OCI-LY3 (cell line): ENCODE measurements around the gene RAB23.

ENCODE experiments used
- H2AFZ ChIP-seq: fragments of 200-600, 300-600 bp; shearing (Covaris generic); 2 replicates; pipeline ENCODE4 v1.6.0; 2014; ENCODE audit warnings: antibody characterized with exemption, low read depth, low read length
- H3K27ac ChIP-seq: fragments of 200-600, 300-600 bp; sonication (generic); 2 replicates; pipeline ENCODE4 v1.5.1; 2014; ENCODE audit warnings: mild to moderate bottlenecking, low read length, moderate library complexity, mixed read lengths
- H3K27me3 ChIP-seq: fragments of 200-600, 300-600 bp; sonication (generic); 2 replicates; pipeline ENCODE4 v1.6.1; 2014; ENCODE audit warnings: low read depth, low read length, mixed read lengths
- H3K36me3 ChIP-seq: fragments of 200-600, 300-600 bp; sonication (generic); replicated peaks from 2 replicates; pipeline ENCODE3; 2014; ENCODE audit warnings: low read depth, low read length, mixed read lengths
- H3K4me1 ChIP-seq: fragments of 300-600, 200-600 bp; sonication (generic); 2 replicates; pipeline ENCODE4 v1.6.1; 2014; ENCODE audit warnings: low read length, mixed read lengths
- H3K4me2 ChIP-seq: fragments of 200-600, 300-600 bp; sonication (generic); 2 replicates; pipeline ENCODE4 v1.6.1; 2014; ENCODE audit warnings: low read length, mixed read lengths
- H3K4me3 ChIP-seq: fragments of 300-600, 200-600 bp; sonication (generic); 2 replicates; pipeline ENCODE4 v1.5.1; 2014; ENCODE audit warnings: antibody characterized with exemption, mild to moderate bottlenecking, low read length, moderate library complexity
- H3K79me2 ChIP-seq: fragments of 300-600, 200-600 bp; shearing (Covaris generic); 2 replicates; pipeline ENCODE4 v1.6.1; 2014; ENCODE audit warnings: mild to moderate bottlenecking, low read length, mixed read lengths
- H3K9ac ChIP-seq: fragments of 300-600, 200-600 bp; shearing (Covaris generic); 2 replicates; pipeline ENCODE4 v1.6.0; 2014; ENCODE audit warnings: mild to moderate bottlenecking, low read length, moderate library complexity
- H3K9me3 ChIP-seq: fragments of 200-600, 300-600 bp; shearing (Covaris generic); 2 replicates; pipeline ENCODE4 v1.6.1; 2014; ENCODE audit warnings: low read length, mixed read lengths; ENCODE audit not compliant: insufficient read depth
- H4K20me1 ChIP-seq: fragments of 200-600, 300-600 bp; sonication (generic); 2 replicates; pipeline ENCODE4 v1.6.1; 2016; ENCODE audit warnings: low read length, mixed read lengths; ENCODE audit not compliant: insufficient read depth
- EZH2phosphoT487 ChIP-seq: fragments of 200-600 bp; shearing (Covaris generic); IDR thresholded peaks from 2 replicates; pipeline ENCODE4 v1.6.1; 2018; ENCODE audit warnings: antibody characterized with exemption, mixed run types, low read depth
- TF ChIP-seq, protein P1 (sequence below): fragments of 200-600, 300-600 bp; sonication (generic); IDR thresholded peaks from 2 replicates; pipeline ENCODE4 v1.5.1; 2014; ENCODE audit warnings: antibody characterized with exemption, low read length, low read depth

Gene RAB23

GRCh38 chr6:57259064-57259463 lies 37.0 kb upstream of the RAB23 start:
- H3K9me3 ChIP-seq: no peaks in the 10 kb centered on the region
- TF ChIP-seq, protein P1, sequence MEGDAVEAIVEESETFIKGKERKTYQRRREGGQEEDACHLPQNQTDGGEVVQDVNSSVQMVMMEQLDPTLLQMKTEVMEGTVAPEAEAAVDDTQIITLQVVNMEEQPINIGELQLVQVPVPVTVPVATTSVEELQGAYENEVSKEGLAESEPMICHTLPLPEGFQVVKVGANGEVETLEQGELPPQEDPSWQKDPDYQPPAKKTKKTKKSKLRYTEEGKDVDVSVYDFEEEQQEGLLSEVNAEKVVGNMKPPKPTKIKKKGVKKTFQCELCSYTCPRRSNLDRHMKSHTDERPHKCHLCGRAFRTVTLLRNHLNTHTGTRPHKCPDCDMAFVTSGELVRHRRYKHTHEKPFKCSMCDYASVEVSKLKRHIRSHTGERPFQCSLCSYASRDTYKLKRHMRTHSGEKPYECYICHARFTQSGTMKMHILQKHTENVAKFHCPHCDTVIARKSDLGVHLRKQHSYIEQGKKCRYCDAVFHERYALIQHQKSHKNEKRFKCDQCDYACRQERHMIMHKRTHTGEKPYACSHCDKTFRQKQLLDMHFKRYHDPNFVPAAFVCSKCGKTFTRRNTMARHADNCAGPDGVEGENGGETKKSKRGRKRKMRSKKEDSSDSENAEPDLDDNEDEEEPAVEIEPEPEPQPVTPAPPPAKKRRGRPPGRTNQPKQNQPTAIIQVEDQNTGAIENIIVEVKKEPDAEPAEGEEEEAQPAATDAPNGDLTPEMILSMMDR: no peak
- no peak overlapping the region for H3K4me3 ChIP-seq
- no peaks in the 10 kb centered on the region for H3K79me2 ChIP-seq
- no peaks in the 10 kb centered on the region for H3K27me3 ChIP-seq
- H3K27ac ChIP-seq: no peak overlapping the region
- no peak overlapping the region for H3K9ac ChIP-seq
- no peaks in the 10 kb centered on the region for H3K36me3 ChIP-seq
- no peaks in the 10 kb centered on the region for H4K20me1 ChIP-seq
- H3K4me1 ChIP-seq: no peaks in the 10 kb centered on the region
- H2AFZ ChIP-seq: no peak overlapping the region
- no peak overlapping the region for H3K4me2 ChIP-seq

GRCh38 chr6:57257911-57258541 lies 35.9 kb upstream of the RAB23 start:
- H3K36me3 ChIP-seq: no peaks in the 10 kb centered on the region
- H3K27ac ChIP-seq: no peak overlapping the region
- no peak overlapping the region for H3K4me3 ChIP-seq
- H4K20me1 ChIP-seq: no peaks in the 10 kb centered on the region
- H3K9ac ChIP-seq: no peak overlapping the region
- no peaks in the 10 kb centered on the region for H3K9me3 ChIP-seq
- no peaks in the 10 kb centered on the region for H3K79me2 ChIP-seq
- H3K4me2 ChIP-seq: no peak overlapping the region
- TF ChIP-seq, protein P1: no peak
- no peak for TF ChIP-seq EZH2phosphoT487
- H3K27me3 ChIP-seq: no peaks in the 10 kb centered on the region
- H2AFZ ChIP-seq: no peak overlapping the region
- no peaks in the 10 kb centered on the region for H3K4me1 ChIP-seq

DNA sequence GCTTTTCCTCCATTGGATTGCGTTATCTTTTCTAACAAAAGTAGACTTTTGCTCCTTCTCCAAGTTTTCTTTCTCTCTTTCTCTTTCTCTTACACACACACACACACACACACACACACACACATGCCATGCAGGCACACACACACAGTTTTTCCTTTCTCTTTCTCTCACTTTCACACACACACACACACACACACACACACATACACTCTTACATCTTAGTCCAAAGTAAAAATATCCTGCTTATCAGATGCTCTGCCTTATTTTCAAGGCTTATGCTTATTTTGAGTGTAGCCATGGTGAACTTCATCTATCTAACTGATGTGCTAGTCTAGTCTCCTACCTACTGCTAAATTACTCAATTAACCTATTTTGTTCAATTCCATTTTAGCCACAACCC lies 34.4 kb upstream of the RAB23 start:
- Histone ChIP-seq H4K20me1 (no peaks in the 10 kb centered on the region), H3K27ac (no peak overlapping the region), H3K4me1 (no peaks in the 10 kb centered on the region)

DNA sequence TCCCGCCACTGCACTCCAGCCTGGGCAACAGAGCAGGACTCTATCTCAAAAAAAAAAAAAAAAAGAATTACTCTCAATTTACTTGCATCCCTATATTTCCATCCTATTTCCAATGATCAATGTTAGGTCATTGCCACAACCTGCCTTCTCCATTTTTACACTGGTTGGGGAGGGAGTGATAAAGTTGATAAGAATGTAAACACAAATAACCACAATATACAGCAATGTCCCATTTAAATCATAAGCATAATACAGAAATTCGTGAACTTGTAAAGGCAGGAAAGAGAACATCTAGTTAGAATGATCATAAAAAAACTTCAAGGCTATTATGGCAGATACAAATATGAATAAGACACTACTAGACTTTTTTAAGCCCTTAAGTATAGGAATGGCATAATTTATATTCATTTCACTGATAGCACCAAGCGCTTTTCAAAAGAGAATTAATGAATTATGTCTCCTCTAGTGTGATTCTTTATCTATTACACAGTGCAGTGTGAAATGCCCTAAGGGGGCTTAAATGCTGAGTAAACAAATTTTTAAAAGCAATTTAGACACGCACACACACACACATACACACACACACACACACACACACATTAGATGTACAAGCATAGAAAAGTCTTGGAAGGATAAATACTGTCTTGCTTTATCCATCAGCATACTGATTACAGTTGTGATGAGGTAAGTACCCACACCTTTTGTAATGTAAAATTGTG lies 33.5 kb upstream of the RAB23 start:
- Histone ChIP-seq H3K36me3 (no peaks in the 10 kb centered on the region), H2AFZ (no peak overlapping the region), H3K4me1 (no peaks in the 10 kb centered on the region), H3K79me2 (no peaks in the 10 kb centered on the region), H3K9me3 (no peaks in the 10 kb centered on the region), H3K4me3 (no peak overlapping the region), H3K9ac (no peak overlapping the region), H3K4me2 (no peak overlapping the region), H3K27ac (no peak overlapping the region), H3K27me3 (no peaks in the 10 kb centered on the region), H4K20me1 (no peaks in the 10 kb centered on the region)
- TF ChIP-seq, protein P1: no peak
- no peak for TF ChIP-seq EZH2phosphoT487

More for the DNA sequence above, 34.4 kb upstream of the RAB23 start:
- H2AFZ ChIP-seq: no peak overlapping the region
- H3K4me3 ChIP-seq: no peak overlapping the region
- TF ChIP-seq, protein P1: no peak
- no peak for TF ChIP-seq EZH2phosphoT487
- H3K9me3 ChIP-seq: no peaks in the 10 kb centered on the region
- no peaks in the 10 kb centered on the region for H3K27me3 ChIP-seq
- H3K9ac ChIP-seq: no peak overlapping the region
- H3K36me3 ChIP-seq: no peaks in the 10 kb centered on the region
- H3K79me2 ChIP-seq: no peaks in the 10 kb centered on the region
- no peak overlapping the region for H3K4me2 ChIP-seq
